Liver (tissue), 9 donors: Measurements from ENCODE around the gene DPYD. TPM values are rescaled to one million over a fixed set of nuclear protein-coding genes. Genes with fewer than 3 reads are reported as not detected.

Experiments used
- DNase-seq: peaks from one replicate; pipeline ENCODE4 v3.0.0-alpha.2; 2017; ENCODE audit warnings: low spot score
- H3K27ac ChIP-seq, 2 donors: one replicate each; pipeline ENCODE4 v1.7.0; 2013; ENCODE audit warnings: inconsistent platforms in 2 of 2, low read length in 2 of 2, control low read depth in 1 of 2, low read depth in 1 of 2, mild to moderate bottlenecking in 1 of 2
- H3K27me3 ChIP-seq, 4 donors: one replicate each; pipeline versions ENCODE4 v1.6.1 to v1.7.0; 2013; ENCODE audit warnings: low read length in 3 of 4, inconsistent platforms in 1 of 4, mild to moderate bottlenecking in 1 of 4, moderate library complexity in 1 of 4; ENCODE audit not compliant: control insufficient read depth in 4 of 4, insufficient read depth in 4 of 4
- H3K36me3 ChIP-seq, 4 donors: one replicate each; pipeline versions ENCODE4 v1.6.1 to v1.7.0; 2013; ENCODE audit warnings: low read length in 3 of 4, mild to moderate bottlenecking in 3 of 4, low read depth in 1 of 4, moderate library complexity in 1 of 4; ENCODE audit not compliant: control insufficient read depth in 4 of 4, insufficient read depth in 3 of 4
- H3K4me1 ChIP-seq, 4 donors: one replicate each; pipeline versions ENCODE4 v1.6.1 to v1.7.0; 2013; ENCODE audit warnings: low read length in 3 of 4, mild to moderate bottlenecking in 3 of 4, moderate library complexity in 1 of 4; ENCODE audit not compliant: control insufficient read depth in 4 of 4, insufficient read depth in 4 of 4
- H3K4me3 ChIP-seq, 3 donors: one replicate each; pipeline versions ENCODE4 v1.6.1 to v1.7.0; 2013; ENCODE audit warnings: low read length in 3 of 3, control low read depth in 1 of 3, low read depth in 1 of 3, mild to moderate bottlenecking in 1 of 3
- H3K9ac ChIP-seq, 2 donors: one replicate each; pipeline ENCODE4 v1.7.0; 2013; ENCODE audit warnings: low read length in 2 of 2, mild to moderate bottlenecking in 2 of 2, moderate library complexity in 2 of 2, control low read depth in 1 of 2, low read depth in 1 of 2
- H3K9me3 ChIP-seq, 4 donors: one replicate each; pipeline versions ENCODE4 v1.6.1 to v1.7.0; 2013; ENCODE audit warnings: low read length in 3 of 4; ENCODE audit not compliant: control insufficient read depth in 4 of 4
- ATF3 ChIP-seq: IDR thresholded peaks from 2 replicates; pipeline ENCODE4 v1.6.1; 2016; ENCODE audit warnings: antibody characterized with exemption
- CTCF ChIP-seq: fragments of 150-350 bp; IDR thresholded peaks from 2 replicates; pipeline ENCODE4 v1.5.1; 2017; ENCODE audit warnings: improper control_type of control experiment, low read depth, low read length; ENCODE audit not compliant: missing input control
- EGR1 ChIP-seq, 2 donors: IDR thresholded peaks; 2 replicates each; pipeline ENCODE4 v1.6.1; 2016 to 2018; ENCODE audit warnings: antibody characterized with exemption in 2 of 2, low read depth in 2 of 2
- FOXA1 ChIP-seq: IDR thresholded peaks from 2 replicates; pipeline ENCODE4 v1.6.1; 2016; ENCODE audit warnings: antibody characterized with exemption
- FOXA2 ChIP-seq: IDR thresholded peaks from 2 replicates; pipeline ENCODE4 v1.6.1; 2016; ENCODE audit warnings: antibody characterized with exemption
- GABPA ChIP-seq, 2 donors: IDR thresholded peaks in 1 of 2; conservative IDR thresholded peaks in 1 of 2; 2 replicates each; pipeline ENCODE4 v1.6.1; 2016; ENCODE audit warnings: antibody characterized with exemption in 2 of 2, mild to moderate bottlenecking in 1 of 2, moderate library complexity in 1 of 2
- HNF4A ChIP-seq, 2 donors: conservative IDR thresholded peaks; 2 replicates each; pipeline ENCODE4 v1.6.1; 2016; ENCODE audit warnings: antibody characterized with exemption in 2 of 2, mild to moderate bottlenecking in 2 of 2
- JUND ChIP-seq, 2 donors: IDR thresholded peaks; 2 replicates each; pipeline ENCODE4 v1.6.1; 2016; ENCODE audit warnings: antibody characterized with exemption in 2 of 2
- RAD21 ChIP-seq, 2 donors: IDR thresholded peaks; 2 replicates each; pipeline ENCODE4 v1.6.1; 2016; ENCODE audit warnings: antibody characterized with exemption in 2 of 2, mild to moderate bottlenecking in 2 of 2
- RXRA ChIP-seq, 2 donors: IDR thresholded peaks; 2 replicates each; pipeline ENCODE4 v1.6.1; 2017 to 2018; ENCODE audit warnings: antibody characterized with exemption in 2 of 2, mild to moderate bottlenecking in 1 of 2
- SP1 ChIP-seq: IDR thresholded peaks from 2 replicates; pipeline ENCODE4 v1.6.1; 2018; ENCODE audit warnings: antibody characterized with exemption, mild to moderate bottlenecking
- TAF1 ChIP-seq: conservative IDR thresholded peaks from 2 replicates; pipeline ENCODE4 v1.6.1; 2016; ENCODE audit warnings: antibody characterized with exemption, mild to moderate bottlenecking
- YY1 ChIP-seq: IDR thresholded peaks from 2 replicates; pipeline ENCODE4 v1.6.1; 2016; ENCODE audit warnings: antibody characterized with exemption, mild to moderate bottlenecking
- ZBTB33 ChIP-seq: IDR thresholded peaks from 2 replicates; pipeline ENCODE4 v1.6.1; 2016; ENCODE audit warnings: antibody characterized with exemption
- WGBS: extraction: QIAGEN DNeasy Blood & Tissue Kit; methylation state at CpG from one replicate; pipeline ENCODE4 v1.1.7; 2013; 5-methylcytosine and 5-hydroxymethylcytosine counted together
- polyA plus RNA-seq, 2 donors: library from polyadenylated mRNA; stranded (reverse) in 1 of 2; unstranded in 1 of 2; fragments of 200-250 nt in 1 of 2; fragments of >200 nt in 1 of 2; fragmentation: Nextera tagmentation in 1 of 2; extraction: Ambion mirVana in 1 of 2; gene quantifications; one replicate each; pipeline versions ENCODE4 v1.2.1 to v1.2.3, GENCODE V29; 2013 to 2015
- total RNA-seq, 2 donors: library from RNA; depleted of rRNA; stranded (reverse); fragments of >200 nt; gene quantifications; one replicate each; pipeline ENCODE4 v1.2.3, GENCODE V29; 2014
- TF ChIP-seq, protein P1 (sequence below): IDR thresholded peaks from 2 replicates; pipeline ENCODE4 v1.6.1; 2016; ENCODE audit warnings: antibody characterized with exemption
- TF ChIP-seq, protein P2 (sequence below): IDR thresholded peaks from 2 replicates; pipeline ENCODE4 v1.6.1; 2016; ENCODE audit warnings: antibody characterized with exemption, mild to moderate bottlenecking
- donor health status: healthy.
- donor health status: healthy.
- donor health status: healthy.
- donor health status: healthy.
- donor health status: healthy.

DPYD gene
- total and polyA plus RNA-seq, 4 donors: 16.2 to 142 (median 47.0) TPM

GRCh38 chr1:97685360-97685759, 235.5 kb downstream of the DPYD start:
- Histone ChIP-seq H3K4me3 (no peak overlapping the region), H3K27ac (no peak overlapping the region), H3K4me1 (no peaks in the 10 kb centered on the region), H3K36me3 (peaks cover 0 to 12% (median 5%) of the 10 kb centered on the region in 4 donors), H3K9ac (no peak overlapping the region), H3K9me3 (no peaks in the 10 kb centered on the region), H3K27me3 (no peaks in the 10 kb centered on the region)
- no peak for TF ChIP-seq HNF4A (conservative IDR thresholded peaks at IDR 0.05)
- TF ChIP-seq EGR1 (IDR thresholded peaks at IDR 0.05; ENCODE audit: low read depth in 2 of 2): no peak
- TF ChIP-seq RXRA (IDR thresholded peaks at IDR 0.05): no peak
- no peak for TF ChIP-seq TAF1
- no peak for TF ChIP-seq RAD21 (IDR thresholded peaks at IDR 0.05)
- TF ChIP-seq ATF3: no peak
- TF ChIP-seq FOXA1: no peak
- TF ChIP-seq FOXA2: no peak
- TF ChIP-seq, protein P1, sequence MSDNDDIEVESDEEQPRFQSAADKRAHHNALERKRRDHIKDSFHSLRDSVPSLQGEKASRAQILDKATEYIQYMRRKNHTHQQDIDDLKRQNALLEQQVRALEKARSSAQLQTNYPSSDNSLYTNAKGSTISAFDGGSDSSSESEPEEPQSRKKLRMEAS: no peak
- no peak for TF ChIP-seq JUND (IDR thresholded peaks at IDR 0.05)
- TF ChIP-seq ZBTB33: no peak
- TF ChIP-seq, protein P2, sequence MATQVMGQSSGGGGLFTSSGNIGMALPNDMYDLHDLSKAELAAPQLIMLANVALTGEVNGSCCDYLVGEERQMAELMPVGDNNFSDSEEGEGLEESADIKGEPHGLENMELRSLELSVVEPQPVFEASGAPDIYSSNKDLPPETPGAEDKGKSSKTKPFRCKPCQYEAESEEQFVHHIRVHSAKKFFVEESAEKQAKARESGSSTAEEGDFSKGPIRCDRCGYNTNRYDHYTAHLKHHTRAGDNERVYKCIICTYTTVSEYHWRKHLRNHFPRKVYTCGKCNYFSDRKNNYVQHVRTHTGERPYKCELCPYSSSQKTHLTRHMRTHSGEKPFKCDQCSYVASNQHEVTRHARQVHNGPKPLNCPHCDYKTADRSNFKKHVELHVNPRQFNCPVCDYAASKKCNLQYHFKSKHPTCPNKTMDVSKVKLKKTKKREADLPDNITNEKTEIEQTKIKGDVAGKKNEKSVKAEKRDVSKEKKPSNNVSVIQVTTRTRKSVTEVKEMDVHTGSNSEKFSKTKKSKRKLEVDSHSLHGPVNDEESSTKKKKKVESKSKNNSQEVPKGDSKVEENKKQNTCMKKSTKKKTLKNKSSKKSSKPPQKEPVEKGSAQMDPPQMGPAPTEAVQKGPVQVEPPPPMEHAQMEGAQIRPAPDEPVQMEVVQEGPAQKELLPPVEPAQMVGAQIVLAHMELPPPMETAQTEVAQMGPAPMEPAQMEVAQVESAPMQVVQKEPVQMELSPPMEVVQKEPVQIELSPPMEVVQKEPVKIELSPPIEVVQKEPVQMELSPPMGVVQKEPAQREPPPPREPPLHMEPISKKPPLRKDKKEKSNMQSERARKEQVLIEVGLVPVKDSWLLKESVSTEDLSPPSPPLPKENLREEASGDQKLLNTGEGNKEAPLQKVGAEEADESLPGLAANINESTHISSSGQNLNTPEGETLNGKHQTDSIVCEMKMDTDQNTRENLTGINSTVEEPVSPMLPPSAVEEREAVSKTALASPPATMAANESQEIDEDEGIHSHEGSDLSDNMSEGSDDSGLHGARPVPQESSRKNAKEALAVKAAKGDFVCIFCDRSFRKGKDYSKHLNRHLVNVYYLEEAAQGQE: no peak
- no peak for TF ChIP-seq CTCF
- no peak for TF ChIP-seq YY1
- no peak for TF ChIP-seq SP1
- TF ChIP-seq GABPA (IDR thresholded peaks at IDR 0.05 in 1 of 2, conservative IDR thresholded peaks at IDR 0.05 in 1 of 2): no peak
- DNase-seq: no peak
- 83% methylated on average over 2 of the region's 2 CpGs for WGBS

- Histone ChIP-seq H3K27me3 (no peaks in the 10 kb centered on the region), H3K36me3 (peaks cover 0 to 18% (median 13%) of the 10 kb centered on the region in 4 donors), H3K9ac (no peak overlapping the region), H3K4me3 (no peak overlapping the region), H3K4me1 (no peaks in the 10 kb centered on the region), H3K27ac (no peak overlapping the region), H3K9me3 (no peaks in the 10 kb centered on the region)
- DNase-seq: no peak
- no peak for TF ChIP-seq GABPA (IDR thresholded peaks at IDR 0.05 in 1 of 2, conservative IDR thresholded peaks at IDR 0.05 in 1 of 2)
- no peak for TF ChIP-seq JUND (IDR thresholded peaks at IDR 0.05)
- TF ChIP-seq CTCF: no peak
These were observed 239.9 kb downstream of the DPYD start for GRCh38 chr1:97680894-97681293.
